ENCODE results near the gene LFNG.

The LFNG gene

GRCh38 chr7:2483494-2483893 lies 36.1 kb upstream of the LFNG start:
- DNase-seq (ENCODE audit: low spot score) = no peak

DNA sequence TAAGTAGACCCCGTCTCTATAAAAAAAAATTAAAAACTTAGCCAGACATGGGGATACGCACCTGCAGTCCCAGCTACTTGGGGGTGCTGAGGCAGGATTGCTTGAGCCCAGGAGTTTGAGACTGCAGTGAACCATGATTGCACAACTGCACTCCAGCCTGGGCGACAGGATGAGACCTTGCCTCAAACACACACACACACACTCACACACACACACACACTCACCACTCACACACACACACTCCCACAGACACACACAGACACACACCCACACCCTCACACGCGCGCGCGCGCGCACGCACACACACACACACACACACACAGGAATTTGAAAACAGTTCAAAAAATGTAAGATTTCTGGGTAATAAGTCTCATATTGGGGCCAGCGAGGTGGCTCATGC lies 34.7 kb upstream of the LFNG start:
- DNase-seq (ENCODE audit: low spot score) = no peak

DNA sequence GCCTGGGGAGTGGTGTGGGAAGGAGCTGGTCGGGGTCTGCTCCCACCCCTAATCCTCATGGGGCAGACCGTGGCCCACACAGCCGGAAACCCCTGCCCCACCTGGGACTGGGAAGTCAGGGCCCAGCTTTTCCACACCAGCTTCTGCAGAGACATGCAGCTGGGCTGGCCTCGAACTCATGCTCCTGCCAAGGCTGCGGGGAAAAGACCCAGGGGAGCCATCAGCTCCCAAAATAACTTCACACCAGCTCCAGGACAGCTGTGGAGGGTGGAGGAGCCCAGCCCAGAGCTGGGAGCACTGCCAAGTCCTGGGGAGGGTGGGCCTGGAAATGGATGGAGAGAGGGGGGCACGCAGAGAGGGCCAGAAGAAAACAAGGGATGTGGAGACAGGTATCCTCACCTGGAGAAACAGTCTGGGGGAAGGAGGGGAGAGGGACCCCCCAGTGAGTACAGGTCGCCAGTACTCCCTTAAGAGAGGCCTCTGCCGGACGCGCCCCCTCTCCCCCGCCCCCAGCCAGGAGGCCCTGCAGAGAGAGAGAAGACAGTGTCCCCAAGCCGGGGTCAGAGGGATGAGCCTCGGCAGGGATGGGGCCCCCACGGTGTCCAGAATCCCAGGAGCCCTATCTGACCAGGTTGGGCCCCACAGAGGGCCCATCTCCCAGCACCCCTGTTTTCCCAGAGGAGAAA lies 31.8 kb upstream of the LFNG start:
- no peak for DNase-seq (ENCODE audit: low spot score)

DNA sequence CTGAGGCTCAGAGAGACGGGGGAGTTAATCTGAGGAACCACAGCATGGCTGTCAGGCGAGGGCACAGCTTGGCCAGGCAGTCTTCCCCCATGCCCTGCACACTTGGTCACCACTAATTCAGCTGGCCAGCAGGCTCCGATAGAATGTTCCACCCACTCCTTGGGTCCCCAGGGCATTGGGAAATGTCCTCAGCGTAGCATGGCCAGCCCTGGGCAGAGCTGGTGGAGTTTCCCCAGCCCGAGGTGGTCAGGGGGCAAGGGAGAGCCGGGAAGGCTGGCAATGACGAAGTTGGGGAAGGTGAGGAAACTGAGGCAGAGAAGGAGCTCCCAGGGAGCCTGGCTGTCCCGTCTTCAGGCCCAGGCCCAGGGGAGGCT lies 31.3 kb upstream of the LFNG start:
- no peak for DNase-seq (ENCODE audit: low spot score)

- no peak for DNase-seq (ENCODE audit: low spot score)
Observed at GRCh38 chr7:2488681-2489080, 30.9 kb upstream of the LFNG start.

GRCh38 chr7:2490181-2490651 lies 29.4 kb upstream of the LFNG start:
- no peak for DNase-seq (ENCODE audit: low spot score)

DNA sequence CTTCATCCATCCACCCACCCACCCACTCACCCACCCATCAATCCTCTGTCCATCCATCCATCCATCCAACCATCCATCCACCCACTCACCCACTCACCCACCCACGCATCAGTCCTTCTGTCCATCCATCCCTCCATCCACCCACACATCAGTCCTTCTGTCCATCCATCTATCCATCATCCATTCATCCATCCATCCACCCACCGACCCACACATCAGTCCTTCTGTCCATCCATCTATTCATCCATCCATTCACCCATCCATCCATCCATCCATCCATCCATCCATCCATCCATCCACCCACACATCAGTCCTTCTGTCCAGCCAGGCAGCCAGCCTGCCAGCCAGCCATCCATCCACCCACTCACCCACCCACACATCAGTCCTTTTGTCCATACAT lies 27.5 kb upstream of the LFNG start:
- no peak for DNase-seq (ENCODE audit: low spot score)

GRCh38 chr7:2493205-2494164 lies 26.1 kb upstream of the LFNG start:
- DNase-seq (ENCODE audit: low spot score) = no peak

DNA sequence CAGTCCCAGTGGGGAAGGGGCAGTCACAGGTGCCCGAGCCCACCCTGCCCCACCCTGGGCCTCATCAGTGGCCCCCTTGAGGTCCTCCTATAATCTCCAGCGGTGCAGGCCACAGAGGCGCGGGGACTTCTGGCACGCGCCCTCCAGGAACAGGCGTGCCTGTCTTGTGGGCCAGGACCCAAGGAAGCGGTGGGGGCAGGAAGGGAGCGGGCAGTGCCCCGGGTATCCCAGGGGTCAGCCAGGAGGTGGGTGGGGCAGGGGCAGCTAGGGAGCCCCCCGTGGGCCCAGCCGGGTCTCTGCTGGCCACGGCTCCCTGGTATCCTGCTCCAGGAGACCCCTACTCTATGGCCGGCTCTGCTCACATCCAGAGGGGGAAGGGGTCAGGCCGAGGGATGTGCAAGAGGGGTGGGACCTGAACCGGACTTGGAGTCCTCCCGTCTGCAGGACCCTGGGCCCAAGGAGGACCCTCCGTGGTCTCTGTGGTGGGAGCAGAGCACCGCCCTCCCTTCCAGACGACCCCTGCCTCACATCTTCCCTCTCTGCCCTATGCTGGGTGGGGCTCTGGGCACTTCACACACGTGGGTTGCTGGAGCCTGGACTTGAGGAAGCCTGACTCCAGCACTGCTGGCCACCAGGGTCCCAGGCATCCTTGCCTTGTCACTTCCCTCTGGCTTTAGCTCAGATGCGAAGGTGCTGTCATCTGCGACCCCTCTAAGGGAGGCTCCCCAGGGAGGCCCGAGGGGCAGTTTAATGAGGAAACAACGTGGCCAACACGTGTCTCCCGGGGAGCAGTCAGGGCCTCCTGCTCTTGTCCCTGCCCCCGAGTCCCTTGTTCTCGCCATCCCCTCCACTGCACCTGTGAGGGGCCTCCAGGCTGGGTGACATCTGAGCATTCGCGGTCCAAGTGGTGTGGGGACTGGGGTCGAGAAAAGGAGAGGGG lies 25.1 kb upstream of the LFNG start:
- no peak for DNase-seq (ENCODE audit: low spot score)

GRCh38 chr7:2495418-2496299 lies 23.9 kb upstream of the LFNG start:
- no peak for DNase-seq (ENCODE audit: low spot score)

- DNase-seq (ENCODE audit: low spot score) = no peak
Observed at GRCh38 chr7:2496375-2496774, 23.2 kb upstream of the LFNG start.

GRCh38 chr7:2497065-2497464 lies 22.5 kb upstream of the LFNG start:
- no peak for DNase-seq (ENCODE audit: low spot score)

DNA sequence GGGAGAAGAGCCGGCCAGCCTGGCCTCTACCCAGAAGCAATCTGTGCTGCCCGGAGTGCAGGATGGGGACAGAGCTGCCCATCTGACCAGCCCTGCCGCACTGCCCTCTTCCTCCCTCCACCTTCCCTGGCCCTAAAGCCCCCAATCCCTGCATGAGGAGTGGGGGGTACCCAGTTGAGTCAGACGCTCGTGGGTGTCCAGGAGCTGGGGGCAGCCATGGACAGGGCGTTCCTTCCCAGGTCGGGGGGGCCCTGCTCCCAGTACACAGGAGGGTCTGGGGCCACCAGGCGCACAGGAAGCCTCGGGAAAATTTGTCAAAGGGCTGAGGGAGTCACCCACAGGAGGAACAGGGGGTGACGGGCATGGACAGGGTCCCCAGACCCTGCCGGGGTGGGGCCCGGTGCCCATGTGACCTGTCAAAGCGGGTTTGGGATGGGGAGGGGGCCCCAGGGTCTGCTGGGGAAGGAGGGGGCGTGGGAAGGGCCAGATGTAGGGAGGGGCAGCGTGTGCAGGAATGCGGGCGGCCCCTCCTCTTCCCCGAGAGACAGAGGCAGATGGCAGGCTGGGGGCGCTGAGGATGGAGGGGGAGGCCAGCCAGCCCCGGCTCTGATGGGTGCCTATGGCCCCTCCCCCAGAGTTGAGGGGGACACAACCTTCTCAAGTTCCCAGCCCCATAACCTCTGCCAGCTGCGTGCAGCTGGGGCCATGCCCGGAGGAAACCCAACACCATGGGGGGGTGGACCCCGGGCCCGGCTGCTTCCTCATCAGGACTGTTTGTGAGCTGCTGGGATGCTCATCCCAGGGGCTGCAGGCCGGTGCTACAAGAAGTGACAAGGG lies 21.9 kb upstream of the LFNG start:
- DNase-seq (ENCODE audit: low spot score) = no peak

DNA sequence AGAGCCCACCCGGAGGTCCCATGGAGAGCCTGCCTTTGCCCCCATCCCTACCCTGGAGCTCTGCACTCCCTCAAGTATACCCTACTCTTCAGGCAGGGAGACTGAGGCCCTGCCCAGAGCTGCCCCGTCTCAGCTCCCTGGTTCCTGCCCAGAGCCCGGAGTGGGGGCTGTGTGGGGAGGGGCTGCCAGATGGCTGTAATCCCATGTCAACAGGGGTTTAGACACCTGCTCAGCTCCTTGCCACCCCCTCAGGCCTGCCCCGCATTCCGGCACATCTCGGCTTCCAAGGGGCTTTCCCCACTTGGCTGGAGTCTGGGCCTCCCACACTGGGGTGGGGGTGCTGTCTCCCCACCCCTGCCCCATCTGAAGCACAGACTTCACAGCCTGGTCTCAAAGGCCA lies 20.9 kb upstream of the LFNG start:
- DNase-seq (ENCODE audit: low spot score) = no peak

DNA sequence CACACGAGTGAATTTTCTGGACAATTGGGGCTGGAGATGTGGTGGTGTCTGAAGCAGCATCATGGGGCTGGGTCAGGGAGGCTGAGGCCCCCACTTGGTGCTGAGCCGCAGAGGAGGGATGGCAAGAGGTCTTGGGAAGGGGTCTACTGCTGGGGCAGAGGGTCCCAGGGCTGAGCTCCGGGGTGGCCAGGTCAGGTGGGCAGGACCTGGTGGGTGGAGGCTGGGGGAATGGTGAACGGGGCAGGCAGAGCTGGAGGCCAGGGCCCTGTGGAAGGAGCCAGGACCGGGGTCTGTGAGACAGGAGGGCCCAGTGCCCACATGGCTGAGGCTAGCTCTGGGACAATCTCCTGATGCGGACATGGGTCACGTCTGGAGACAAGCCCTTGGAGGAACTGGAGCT lies 20.4 kb upstream of the LFNG start:
- no peak for DNase-seq (ENCODE audit: low spot score)

DNA sequence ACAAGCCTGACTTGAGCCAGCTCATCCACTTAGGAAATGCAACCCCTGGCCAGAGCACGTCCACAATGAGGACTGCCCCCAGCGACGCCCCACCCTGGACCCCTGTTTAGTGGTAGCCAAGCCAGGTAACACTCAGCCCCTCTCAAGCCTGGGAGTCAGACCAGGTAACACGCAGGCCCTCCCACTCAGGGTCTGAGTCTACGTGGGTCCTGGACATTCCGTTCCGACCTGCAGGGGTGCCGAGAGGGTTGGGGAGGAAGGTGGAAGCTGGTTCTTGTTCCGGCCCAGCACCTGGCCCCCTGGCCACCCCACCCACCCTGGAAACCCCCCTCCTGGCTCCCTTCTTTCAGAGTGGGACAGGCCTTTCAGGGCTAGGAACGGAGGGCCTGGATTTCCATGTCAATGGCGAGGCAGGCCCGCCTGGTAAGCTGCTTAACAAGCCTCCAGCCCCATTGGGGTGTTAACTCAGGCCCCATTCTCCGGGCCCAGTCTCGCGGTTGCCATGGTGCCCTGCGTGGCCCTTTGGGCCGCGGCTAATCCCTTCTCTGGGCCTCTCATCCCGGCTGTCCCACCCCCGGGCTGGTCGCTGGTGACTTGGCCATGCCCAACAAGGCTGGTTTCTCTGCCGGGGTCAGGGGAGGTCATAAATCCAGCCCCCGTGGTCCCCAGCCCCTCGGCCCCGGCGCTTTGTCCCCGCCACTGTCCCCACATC lies 19.7 kb upstream of the LFNG start:
- DNase-seq (ENCODE audit: low spot score) = no peak

DNA sequence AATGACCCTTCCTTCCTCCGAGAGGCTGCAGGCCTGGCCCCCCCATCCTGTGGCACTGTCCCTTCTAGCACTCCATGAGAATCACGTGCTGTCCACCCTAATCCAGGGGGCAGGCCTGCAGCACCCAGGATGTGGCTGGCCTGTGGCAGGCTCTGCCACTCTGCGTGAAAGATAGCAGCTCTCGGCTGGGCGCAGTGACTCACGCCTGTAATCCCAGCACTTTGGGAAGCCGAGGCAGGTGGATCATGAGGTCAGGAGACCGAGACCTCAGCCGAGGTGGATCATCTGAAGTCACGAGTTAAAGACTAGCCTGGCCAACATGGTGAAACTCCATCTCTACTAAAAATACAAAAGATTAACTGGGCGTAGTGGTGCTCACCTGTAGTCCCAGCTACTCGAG lies 18.9 kb upstream of the LFNG start:
- DNase-seq (ENCODE audit: low spot score) = no peak

DNA sequence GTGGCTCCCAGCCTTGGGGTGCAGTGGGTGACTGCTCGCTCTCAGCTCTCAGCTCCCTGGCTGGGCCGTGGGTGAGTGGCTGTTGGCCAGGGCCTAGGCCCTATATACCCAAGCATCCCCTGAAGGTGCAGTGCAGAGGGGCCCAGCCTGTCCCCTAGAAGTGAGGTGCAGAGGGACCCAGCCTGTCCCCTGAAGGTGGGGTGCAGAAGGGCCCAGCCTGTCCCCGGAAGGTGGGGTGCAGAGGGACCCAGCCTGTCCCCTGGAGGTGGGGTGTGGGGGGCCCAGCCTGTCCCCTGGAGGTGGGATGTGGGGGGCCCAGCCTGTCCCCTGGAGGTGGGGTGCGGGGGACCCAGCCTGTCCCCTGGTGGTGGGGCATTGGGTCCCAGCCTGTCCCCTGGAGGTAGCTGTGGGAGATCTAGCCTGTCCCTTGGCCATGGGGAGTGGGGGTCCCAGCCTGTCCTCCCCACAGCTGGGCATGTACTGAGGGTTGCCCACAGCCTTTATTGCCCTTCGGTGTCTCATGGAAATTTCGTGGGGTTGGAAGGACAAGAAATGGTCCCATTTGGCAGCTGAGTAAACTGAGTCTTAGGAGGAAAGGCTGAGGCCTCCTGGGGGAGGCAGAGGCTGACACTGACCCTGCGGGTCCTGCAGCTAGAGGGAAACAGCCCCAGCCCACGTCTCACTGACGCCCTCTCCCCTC lies 17.5 kb upstream of the LFNG start:
- DNase-seq (ENCODE audit: low spot score) = no peak

- no peak for DNase-seq (ENCODE audit: low spot score)
Observed at GRCh38 chr7:2502647-2502966, 17.0 kb upstream of the LFNG start.

All from CD4-positive, alpha-beta T cell treated with Interleukin-15 for 4 hours (primary cell).